SK-N-SH (cell line): Measurements from ENCODE around the gene ACSS2. TPM values are rescaled to one million over a fixed set of nuclear protein-coding genes. Genes with fewer than 3 reads are reported as not detected.

Source experiments
- CTCF ChIA-PET: fragments of 300-600, 350-600 bp; formaldehyde crosslinking; extraction: SDS; loops from one replicate; lab custom pipeline; 2021; lab: Yijun Ruan, JAX
- POLR2A ChIA-PET: fragments of 350-600 bp; sonication (Branson Sonifier 250); formaldehyde crosslinking; extraction: SDS; loops from one replicate; lab custom pipeline; 2020; ENCODE audit warnings: antibody characterized with exemption, inconsistent platforms; lab: Yijun Ruan, JAX
- DNase-seq: peaks from one replicate; pipeline ENCODE4 v3.0.0; 2012
- H2AFZ ChIP-seq: fragments of 200-600 bp; sonication (generic); 2 replicates; pipeline ENCODE4 v1.8.1; 2016; ENCODE audit warnings: antibody characterized with exemption, mild to moderate bottlenecking, low read depth
- H3F3A ChIP-seq: fragments of 200-600 bp; sonication (generic); replicated peaks from 2 replicates; pipeline ENCODE3; 2016; ENCODE audit warnings: antibody characterized with exemption, mild to moderate bottlenecking; ENCODE audit not compliant: insufficient read depth
- H3K27ac ChIP-seq, 2 experiments: fragments of 200-500 bp in 1 of 2; fragments of 200-600 bp in 1 of 2; sonication (Bioruptor generic) in 1 of 2; sonication (generic), shearing (Covaris generic) in 1 of 2; 2 replicates each; pipeline versions ENCODE4 v1.5.1 to v1.6.1; 2014 to 2016; ENCODE audit warnings: low read depth in 2 of 2, inconsistent platforms in 1 of 2, low read length in 1 of 2, mild to moderate bottlenecking in 1 of 2, mixed read lengths in 1 of 2
- H3K27me3 ChIP-seq: fragments of 200-600 bp; sonication (generic), shearing (Covaris generic); 2 replicates; pipeline ENCODE4 v1.6.1; 2016; ENCODE audit warnings: mixed run types; ENCODE audit not compliant: insufficient read depth
- H3K36me3 ChIP-seq, 2 experiments: fragments of 200-500 bp in 1 of 2; fragments of 200-600 bp in 1 of 2; sonication (Bioruptor generic) in 1 of 2; sonication (generic) in 1 of 2; replicated peaks in 1 of 2; 2 replicates each; pipeline versions ENCODE3 to v1.5.1; 2014 to 2016; ENCODE audit warnings: low read length in 1 of 2, mild to moderate bottlenecking in 1 of 2; ENCODE audit not compliant: insufficient read depth in 2 of 2, control insufficient read depth in 1 of 2
- H3K4me1 ChIP-seq, 2 experiments: fragments of 200-500 bp in 1 of 2; fragments of 200-600 bp in 1 of 2; sonication (Bioruptor generic) in 1 of 2; sonication (generic), shearing (Covaris generic) in 1 of 2; 2 replicates each; pipeline versions ENCODE4 v1.5.1 to v1.6.1; 2014 to 2016; ENCODE audit warnings: low read depth in 1 of 2, low read length in 1 of 2, mixed run types in 1 of 2; ENCODE audit not compliant: insufficient read depth in 2 of 2, control insufficient read depth in 1 of 2
- H3K4me2 ChIP-seq: fragments of 200-600 bp; sonication (generic), shearing (Covaris generic); 2 replicates; pipeline ENCODE4 v1.6.1; 2017; ENCODE audit warnings: mixed run types
- H3K4me3 ChIP-seq, 2 experiments: fragments of 200-500 bp in 1 of 2; fragments of 200-600 bp in 1 of 2; sonication (Bioruptor generic) in 1 of 2; sonication (generic), shearing (Covaris generic) in 1 of 2; 2 replicates each; pipeline versions ENCODE4 v1.5.1 to v1.8.1; 2014 to 2016; ENCODE audit warnings: low read depth in 2 of 2, inconsistent platforms in 1 of 2, low read length in 1 of 2, mild to moderate bottlenecking in 1 of 2, mixed read lengths in 1 of 2, moderate library complexity in 1 of 2
- H3K79me2 ChIP-seq: fragments of 200-600 bp; sonication (generic); 2 replicates; pipeline ENCODE4 v1.8.1; 2017; ENCODE audit warnings: mild to moderate bottlenecking; ENCODE audit not compliant: insufficient read depth
- H3K9ac ChIP-seq: fragments of 200-600 bp; sonication (generic); 2 replicates; pipeline ENCODE4 v1.6.1; 2017; ENCODE audit warnings: mixed run types
- H3K9me2 ChIP-seq: fragments of 200-600 bp; sonication (generic); 2 replicates; pipeline ENCODE4 v1.6.1; 2017; ENCODE audit warnings: mixed run types
- H3K9me3 ChIP-seq: fragments of 200-600 bp; sonication (generic); 2 replicates; pipeline ENCODE4 v1.6.1; 2017; ENCODE audit warnings: mixed run types, mild to moderate bottlenecking, moderate library complexity
- H4K20me1 ChIP-seq: fragments of 200-600 bp; sonication (generic); 2 replicates; pipeline ENCODE4 v1.6.1; 2017; ENCODE audit warnings: mild to moderate bottlenecking, mixed run types; ENCODE audit not compliant: insufficient read depth
- CTCF ChIP-seq: fragments of 200-600 bp; sonication (generic); IDR thresholded peaks from 2 replicates; pipeline ENCODE4 v1.6.1; 2017; ENCODE audit warnings: antibody characterized with exemption, mild to moderate bottlenecking, moderate library complexity
- EZH2phosphoT487 ChIP-seq: fragments of 200-600 bp; sonication (generic); IDR thresholded peaks from 2 replicates; pipeline ENCODE4 v1.6.1; 2017; ENCODE audit warnings: low read depth, mixed run types, mild to moderate bottlenecking, antibody characterized with exemption, moderate library complexity, borderline replicate concordance
- NFIC ChIP-seq: IDR thresholded peaks from 2 replicates; pipeline ENCODE4 v1.4.0; 2012; ENCODE audit warnings: borderline replicate concordance
- NRF1 ChIP-seq: IDR thresholded peaks from 2 replicates; pipeline ENCODE4 v1.6.1; 2012; ENCODE audit warnings: low read depth, mild to moderate bottlenecking, low read length
- RAD21 ChIP-seq: IDR thresholded peaks from 2 replicates; pipeline ENCODE4 v1.6.1; 2012; ENCODE audit warnings: mild to moderate bottlenecking, low read length
- RCOR1 ChIP-seq: fragments of 150-350 bp; IDR thresholded peaks from 2 replicates; pipeline ENCODE4 v1.6.1; 2017; ENCODE audit warnings: antibody characterized with exemption, low read length
- REST ChIP-seq: IDR thresholded peaks from 2 replicates; pipeline ENCODE4 v1.6.1; 2012; ENCODE audit warnings: mild to moderate bottlenecking, low read depth, low read length, moderate library complexity
- TAF1 ChIP-seq: IDR thresholded peaks from 2 replicates; pipeline ENCODE4 v1.6.1; 2012; ENCODE audit warnings: low read depth, mild to moderate bottlenecking, low read length, moderate library complexity, borderline replicate concordance
- USF2 ChIP-seq: fragments of 150-350 bp; IDR thresholded peaks from 2 replicates; pipeline ENCODE4 v1.6.1; 2017; ENCODE audit warnings: antibody characterized with exemption, low read length, low read depth, borderline replicate concordance
- YY1 ChIP-seq: IDR thresholded peaks from 2 replicates; pipeline ENCODE4 v1.4.0; 2012; ENCODE audit warnings: low read depth, mild to moderate bottlenecking
- WGBS: methylation state at CpG from one replicate; pipeline ENCODE4 v1.1.6; 2017; ENCODE audit warnings: low lambda C conversion rate; 5-methylcytosine and 5-hydroxymethylcytosine counted together
- polyA plus RNA-seq, 3 experiments: library from polyadenylated mRNA; depleted of rRNA; stranded (reverse); fragments of >200 nt; gene quantifications; 2 replicates each; pipeline ENCODE4 v1.2.3, GENCODE V29; 2012

The ACSS2 gene
- polyA plus RNA-seq, 1 of the 3 experiments (the other 2 are of a cell fraction): 25.5 TPM

GRCh38 chr20:34925981-34926380, 49.6 kb downstream of the ACSS2 start:
- no CpG with 5 or more reads among the region's 1 CpG for WGBS

More at GRCh38 chr20:34925981-34926380, 49.6 kb downstream of the ACSS2 start:
- no peak for TF ChIP-seq TAF1
- no peak for TF ChIP-seq RCOR1
- TF ChIP-seq REST: no peak
- TF ChIP-seq NFIC: no peak
- no peak for TF ChIP-seq YY1
- no peak for TF ChIP-seq EZH2phosphoT487
- TF ChIP-seq USF2: no peak
- TF ChIP-seq CTCF: no peak
- TF ChIP-seq RAD21: no peak
- no peak for TF ChIP-seq NRF1
- H3K4me3 ChIP-seq: no peak overlapping the region
- H3K27me3 ChIP-seq: no peaks in the 10 kb centered on the region
- no peak overlapping the region for H3K27ac ChIP-seq
- POLR2A ChIA-PET: no interaction called here
- peaks cover 0 to 4% of the 10 kb centered on the region in 2 experiments; a peak in 1 of 4 replicates for H3K4me1 ChIP-seq
- no peaks in the 10 kb centered on the region for H4K20me1 ChIP-seq
- H3K4me2 ChIP-seq: no peak overlapping the region
- no peak overlapping the region for H2AFZ ChIP-seq
- peaks cover 19 to 49% of the 10 kb centered on the region in 2 experiments for H3K36me3 ChIP-seq
- no peaks in the 10 kb centered on the region for H3K9me2 ChIP-seq
- DNase-seq: no peak
- H3K9ac ChIP-seq: no peak overlapping the region
- peaks cover 4% of the 10 kb centered on the region for H3F3A ChIP-seq
- CTCF ChIA-PET: no interaction called here
- H3K79me2 ChIP-seq: no peaks in the 10 kb centered on the region
- H3K9me3 ChIP-seq: no peaks in the 10 kb centered on the region
